Tongue (tissue), 2 donors: ENCODE measurements around the gene KDELR3. TPM values are rescaled to one million over a fixed set of nuclear protein-coding genes. Genes with fewer than 3 reads are reported as not detected.
A peak's percentile ranks its signal among the peaks of the same experiment; 100 is the strongest.

Source experiments
- DNase-seq: peaks from one replicate; pipeline ENCODE4 v3.0.0-alpha.2; 2015
- total RNA-seq: library from RNA; depleted of rRNA; stranded (reverse); fragments of >200 nt; gene quantifications from one replicate; pipeline ENCODE4 v1.2.3, GENCODE V29; 2014

The KDELR3 gene
- total RNA-seq, 1 donor from 2014 or later, result 22.3 TPM

- no peak for DNase-seq
These were observed 27.0 kb upstream of the KDELR3 start for GRCh38 chr22:38440747-38441350.

DNA sequence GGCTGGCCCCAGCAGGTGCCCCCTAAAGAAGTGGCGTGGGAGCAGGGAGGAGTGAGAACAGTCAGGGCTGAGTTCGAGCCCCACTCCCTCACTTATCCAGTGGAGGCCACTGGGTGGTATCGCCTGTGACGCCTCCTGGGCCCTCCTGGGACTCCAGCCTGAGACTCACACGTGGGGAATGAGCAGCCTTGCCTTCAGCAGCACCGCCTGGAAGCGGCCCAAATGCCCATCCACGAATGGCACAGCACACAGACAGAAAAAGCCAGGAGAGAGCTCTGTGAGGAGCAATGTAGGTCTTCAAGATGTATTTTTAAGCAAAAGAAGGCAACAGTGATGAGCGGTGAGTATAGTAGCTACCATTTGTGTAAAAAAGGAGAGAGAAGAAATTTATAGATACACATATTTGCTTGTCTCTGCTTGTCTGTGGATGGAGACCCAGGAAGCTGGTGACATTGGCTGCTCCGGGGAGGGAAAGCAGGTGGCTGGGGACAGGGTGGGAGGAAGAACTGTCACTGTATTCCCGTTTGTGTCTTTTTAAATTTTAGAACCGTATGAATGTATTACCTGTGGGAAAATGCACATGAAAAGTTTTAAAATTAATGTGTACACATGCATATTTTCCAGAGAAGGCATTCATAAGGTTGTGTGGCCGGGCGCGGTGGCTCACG lies 26.1 kb upstream of the KDELR3 start:
- DNase-seq, result no peak

DNA sequence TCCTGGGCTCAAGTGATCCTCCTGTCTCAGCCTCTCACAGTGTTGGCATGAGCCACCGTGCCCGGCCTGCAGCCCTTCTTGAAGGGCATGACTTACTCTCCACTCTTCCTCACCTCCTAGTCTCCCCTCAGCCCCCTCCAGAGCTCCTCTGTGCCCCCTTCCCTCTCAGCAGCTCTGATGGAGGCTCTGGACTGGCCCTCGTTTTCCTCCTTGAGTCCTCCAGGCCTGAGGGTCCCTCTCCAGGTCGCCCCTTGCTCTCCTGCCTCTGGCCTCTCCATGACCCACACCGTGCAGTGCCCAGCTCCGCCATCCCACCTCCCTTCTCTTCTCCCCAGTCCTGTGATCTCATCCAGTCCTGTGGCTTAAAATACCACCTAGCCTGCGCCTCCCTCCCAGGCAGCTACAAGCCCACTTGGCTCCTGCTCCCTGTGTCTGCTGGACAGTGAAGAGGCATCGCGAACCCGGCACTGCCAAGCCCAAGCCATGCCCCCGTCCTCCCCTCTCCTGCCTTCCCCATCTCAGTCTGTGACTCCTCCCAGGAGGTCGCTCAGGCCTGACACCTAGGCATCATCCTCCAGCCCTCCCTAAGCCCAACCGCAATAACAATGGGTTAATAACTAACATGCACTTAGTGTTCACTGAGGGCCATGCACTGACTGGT lies 24.8 kb upstream of the KDELR3 start:
- DNase-seq, result no peak

DNA sequence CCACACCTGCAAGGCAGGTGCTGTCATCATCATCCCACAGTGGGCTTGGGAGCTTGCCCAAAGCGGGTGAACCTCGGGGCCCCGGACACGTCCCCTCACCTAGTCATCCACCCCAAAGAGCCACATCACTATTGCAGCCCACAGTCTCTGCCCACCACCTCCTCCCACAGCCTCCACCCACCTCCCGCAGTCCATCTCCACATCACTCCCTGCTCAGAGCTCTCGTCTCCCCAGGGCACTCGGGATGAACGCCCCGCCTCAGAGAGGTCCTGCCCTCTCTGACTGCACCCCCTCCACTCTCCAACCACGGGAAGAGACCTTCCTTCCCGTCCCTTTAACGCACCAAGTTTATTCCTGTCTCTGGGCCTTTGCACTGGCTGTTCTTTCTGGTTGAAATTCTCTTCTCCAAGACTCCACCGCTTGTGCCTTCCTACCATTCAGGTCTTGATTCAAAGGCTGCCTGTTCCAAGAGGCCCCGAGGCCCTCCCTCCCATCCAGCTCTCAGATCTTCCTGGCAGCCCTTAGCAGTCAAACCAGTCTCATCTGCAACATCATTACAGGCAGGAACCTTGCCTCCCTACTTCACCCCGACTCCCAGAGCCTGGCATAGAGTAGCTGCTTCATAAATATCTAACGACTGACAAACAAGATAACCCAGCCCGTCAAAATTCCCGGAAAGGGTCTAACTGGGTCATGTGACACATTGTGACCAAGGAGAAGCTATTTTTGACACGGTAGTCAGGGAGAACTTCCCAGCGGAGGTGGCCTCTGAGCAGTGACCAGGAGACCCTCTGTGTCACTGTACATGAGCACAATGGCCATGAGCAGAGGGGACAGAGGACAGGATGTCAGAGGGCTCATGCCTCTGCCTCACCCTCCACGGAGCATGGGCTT lies 24.0 kb upstream of the KDELR3 start:
- DNase-seq, result no peak

DNA sequence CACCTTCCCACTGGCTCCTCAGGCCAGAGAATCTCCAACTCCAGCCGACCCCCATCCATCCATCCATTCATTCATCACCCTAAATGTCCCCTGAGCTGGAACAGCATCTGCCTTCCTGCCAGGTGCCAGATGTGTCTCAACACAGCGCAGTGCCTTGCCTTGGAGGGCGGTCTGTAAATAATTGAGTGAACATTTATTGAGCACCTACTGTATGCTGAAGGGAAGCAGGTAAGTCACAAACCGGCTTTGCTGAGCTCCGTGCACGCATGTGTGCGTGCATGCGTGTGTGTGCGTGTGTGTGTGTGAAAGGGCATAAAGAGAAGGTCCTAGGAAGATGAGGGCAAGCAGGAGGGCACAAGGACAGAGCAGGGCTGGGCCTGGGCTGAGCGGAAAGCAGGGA lies 23.1 kb upstream of the KDELR3 start:
- DNase-seq, result no peak

DNA sequence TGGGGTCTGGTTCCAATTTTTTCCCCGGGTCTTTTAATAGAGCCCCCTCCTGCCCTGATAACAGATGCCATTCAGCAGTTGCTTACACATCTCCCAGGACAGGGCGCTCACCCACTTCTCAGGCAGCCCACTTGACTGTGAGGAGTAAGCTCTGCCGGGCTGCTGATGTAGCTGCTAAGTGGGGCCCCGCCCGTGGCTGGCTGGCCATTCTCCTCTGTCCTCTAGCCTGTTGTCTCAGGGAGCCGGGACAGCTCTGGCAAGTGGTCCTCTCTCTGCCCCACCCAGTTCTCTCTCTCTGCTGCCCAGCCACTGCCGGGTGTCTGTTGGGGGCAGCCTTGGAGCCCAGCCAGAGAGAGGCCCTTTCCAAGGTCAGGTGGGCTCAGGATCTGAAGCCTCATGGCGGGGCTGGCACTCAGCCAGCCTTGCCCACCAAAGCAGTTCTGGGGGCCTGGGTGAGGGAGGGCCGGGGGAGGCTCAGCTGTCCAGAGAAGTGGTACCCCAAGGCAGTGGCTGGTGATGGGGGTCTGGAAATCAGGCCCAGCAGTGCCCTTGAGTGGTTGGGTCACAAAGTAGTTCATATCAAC lies 21.8 kb upstream of the KDELR3 start:
- no peak for DNase-seq

- no peak for DNase-seq
These were observed 18.8 kb upstream of the KDELR3 start for GRCh38 chr22:38448945-38449745.

GRCh38 chr22:38449776-38450175 lies 18.1 kb upstream of the KDELR3 start:
- no peak for DNase-seq

GRCh38 chr22:38450234-38450797 lies 17.6 kb upstream of the KDELR3 start:
- DNase-seq, result no peak

- no peak for DNase-seq
These were observed 16.5 kb upstream of the KDELR3 start for GRCh38 chr22:38451404-38451803.

DNA sequence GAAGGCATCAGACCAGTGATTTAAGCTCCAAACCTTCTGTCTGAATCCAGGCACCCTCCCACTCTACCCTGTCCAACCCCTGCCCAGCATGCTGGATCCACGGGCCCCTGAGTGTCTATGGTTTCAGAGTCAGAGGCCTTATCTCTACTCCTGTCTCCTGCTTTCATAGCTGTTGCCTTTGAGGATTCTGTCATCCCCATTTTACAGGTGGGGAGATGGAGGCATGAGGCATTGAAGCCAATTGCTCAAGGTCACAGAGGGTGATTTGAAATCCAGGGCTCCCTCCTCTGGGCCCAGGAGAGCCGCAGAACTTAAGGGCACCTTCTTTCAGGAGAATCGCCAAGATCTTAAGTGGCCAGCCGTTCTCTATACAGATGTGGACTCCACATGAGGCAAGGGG lies 16.0 kb upstream of the KDELR3 start:
- no peak for DNase-seq

DNA sequence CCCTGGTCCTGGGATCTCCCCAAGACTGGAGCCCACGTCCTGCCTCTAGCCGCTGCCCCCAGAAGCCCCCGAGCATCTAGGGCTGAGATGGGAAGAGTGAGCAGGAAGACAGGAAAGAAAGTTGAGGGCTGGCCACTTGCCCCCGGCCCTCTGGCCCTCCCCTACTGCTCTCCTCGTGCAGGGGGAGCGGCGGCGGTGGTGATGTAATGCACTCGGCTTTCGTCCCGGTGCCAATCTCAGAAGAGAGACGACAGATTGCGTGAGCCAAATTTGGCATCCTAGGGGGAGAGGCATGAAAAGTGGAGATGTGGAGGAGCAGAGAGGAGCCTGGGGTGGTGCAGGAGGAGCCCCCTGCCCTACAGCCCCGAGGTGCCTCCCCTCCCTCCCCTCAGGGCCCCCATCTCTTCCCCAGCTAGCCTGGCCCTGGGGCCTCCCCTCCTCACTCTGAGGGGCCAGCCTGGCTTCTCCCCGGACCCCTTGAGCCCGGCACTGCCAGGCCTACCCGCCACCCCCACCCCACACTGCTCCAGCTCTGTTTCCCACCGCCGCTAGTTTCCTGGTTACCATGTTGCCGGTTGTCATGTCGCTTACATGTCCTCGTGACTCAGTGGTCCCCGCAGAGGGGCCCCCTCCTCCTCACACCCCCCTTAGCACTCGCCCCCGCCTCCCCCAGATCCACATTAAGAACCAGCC lies 15.4 kb upstream of the KDELR3 start:
- DNase-seq, result peak; percentile 71

DNA sequence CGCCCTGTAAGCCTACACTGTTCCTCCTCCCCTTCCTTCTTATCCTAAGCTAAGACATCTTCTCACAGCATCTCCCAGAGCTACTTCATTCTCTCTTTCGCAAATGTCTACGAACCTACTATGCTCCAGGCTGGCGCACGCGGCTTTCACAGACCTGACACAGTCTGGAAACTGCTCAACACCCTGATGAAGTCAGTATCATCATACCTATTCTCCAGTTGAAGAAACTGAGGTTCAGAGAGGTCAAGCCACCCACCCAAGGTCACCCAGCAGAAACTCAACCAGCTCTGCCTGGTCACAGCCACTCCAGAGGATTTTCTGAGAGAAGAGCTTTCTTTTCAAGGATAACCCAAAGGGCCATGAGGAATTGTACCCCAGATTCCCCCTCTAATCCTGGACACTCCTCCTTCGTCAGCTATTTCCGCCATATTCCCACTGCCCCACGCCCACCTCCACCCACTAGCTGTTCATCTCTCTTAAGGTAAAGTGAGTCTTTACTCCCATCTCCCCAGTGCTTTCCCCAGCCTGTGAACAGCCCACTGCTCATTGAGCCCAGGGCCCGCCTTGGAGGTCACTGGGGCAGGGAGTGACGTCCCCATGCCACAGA lies 14.7 kb upstream of the KDELR3 start:
- DNase-seq, result no peak

DNA sequence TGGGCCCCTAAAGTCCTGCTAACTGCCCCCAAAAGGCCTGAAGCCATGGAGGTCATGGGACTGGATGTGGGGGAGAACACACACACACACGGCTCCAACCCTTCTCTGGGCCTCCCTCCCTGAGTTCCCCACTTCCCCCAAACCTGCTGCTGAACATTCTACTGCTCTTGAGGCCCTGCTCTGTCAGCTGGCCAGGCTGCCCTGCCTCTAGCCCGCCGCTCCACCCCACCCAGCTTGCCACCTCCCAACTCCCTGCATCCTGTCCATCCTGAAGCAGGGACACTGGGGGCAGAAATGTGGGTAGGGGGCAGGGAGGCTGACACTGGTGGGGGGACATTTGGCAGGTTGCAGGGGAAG lies 13.9 kb upstream of the KDELR3 start:
- no peak for DNase-seq

- DNase-seq, result no peak
These were observed 13.4 kb upstream of the KDELR3 start for GRCh38 chr22:38454353-38455075.

DNA sequence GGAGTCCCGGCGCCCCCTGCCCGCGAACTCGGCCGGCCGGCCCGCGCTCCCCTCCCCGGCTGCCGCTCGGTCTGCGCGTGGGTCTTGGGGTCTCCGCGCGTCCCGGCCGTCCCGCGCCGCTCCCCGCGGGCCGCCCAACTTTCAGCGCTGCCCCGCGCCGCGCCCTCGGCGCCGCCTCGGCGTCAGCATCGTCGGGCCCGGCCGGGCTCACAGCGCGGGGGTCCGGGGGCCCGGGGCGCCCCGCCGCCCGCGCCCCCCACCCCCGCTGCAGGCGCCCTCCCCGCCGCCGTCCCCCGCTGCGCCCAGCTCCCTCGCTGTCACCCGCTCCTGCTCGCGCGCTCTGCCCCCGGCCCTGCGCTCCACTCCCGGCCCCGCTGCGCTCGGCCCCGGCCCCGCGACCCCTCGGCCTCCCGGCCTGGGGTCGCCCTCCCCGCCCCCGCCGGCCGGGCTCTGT lies 12.8 kb upstream of the KDELR3 start, which contains the start of gene KCNJ4:
TSS of gene KCNJ4 (minus strand) at position 124 of the 454 bp plus-strand sequence. CDS start 27,067 bp downstream, outside the sequence.
- DNase-seq, result no peak

DNA sequence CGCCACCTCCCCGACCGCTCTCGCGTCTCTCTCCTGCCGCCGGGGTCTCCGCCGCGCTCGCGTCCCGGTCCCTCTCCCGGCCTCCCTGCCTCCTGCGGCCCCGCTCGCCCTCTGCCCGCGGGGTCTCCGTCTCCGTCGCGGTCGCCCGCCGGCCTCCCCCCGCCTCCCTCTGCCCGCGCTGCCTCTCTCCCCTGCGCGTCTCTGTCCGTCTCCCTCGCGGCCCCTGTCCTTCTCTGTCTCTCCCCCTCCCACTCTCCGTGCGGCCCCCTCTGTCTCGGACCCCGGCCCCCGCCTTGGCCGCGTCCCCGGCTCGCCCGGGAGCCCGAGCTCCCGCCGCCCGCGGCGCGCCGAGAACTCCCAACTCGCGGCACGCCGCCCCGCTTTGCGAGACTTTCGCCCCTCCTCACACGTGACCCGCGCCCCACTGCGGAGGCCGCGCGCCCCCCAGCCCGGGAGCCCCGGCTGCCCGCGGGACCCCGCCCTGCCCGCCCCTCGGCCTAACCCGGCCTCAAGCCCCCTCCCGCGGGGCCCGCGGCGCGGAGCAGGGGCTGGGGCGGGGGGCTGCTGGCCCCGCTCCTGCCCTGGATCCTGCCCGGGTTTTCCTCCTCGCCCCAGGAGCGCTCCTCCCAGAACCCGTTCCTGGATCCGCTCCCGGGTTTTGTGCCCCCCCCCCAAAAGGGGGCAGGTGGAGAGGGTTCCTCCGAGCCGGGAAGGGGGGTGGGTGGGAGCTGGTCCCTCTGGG lies 12.2 kb upstream of the KDELR3 start:
- peak; percentile 66 for DNase-seq

- DNase-seq, result no peak
These were observed 11.5 kb upstream of the KDELR3 start for GRCh38 chr22:38456272-38456835.
